HEK293 (cell line): Measurements from ENCODE around the gene PHETA1.
"Not testable (repeated sequence)": the region's sequence is repeated elsewhere in the genome, so short reads cannot be mapped to it uniquely, and the experiment has no call there.

Source experiments
- CTCF ChIA-PET: fragments of 350-600 bp; formaldehyde crosslinking; extraction: SDS; loops from one replicate; lab custom pipeline; 2021; ENCODE audit warnings: antibody characterized with exemption; lab: Yijun Ruan, JAX
- POLR2A ChIA-PET: fragments of 300-600 bp; formaldehyde crosslinking; extraction: SDS; loops from one replicate; lab custom pipeline; 2020; ENCODE audit warnings: antibody characterized with exemption, inconsistent platforms; lab: Yijun Ruan, JAX
- H3K27ac ChIP-seq: fragments of 200-500 bp; sonication (Bioruptor generic); 2 replicates; pipeline ENCODE4 v1.5.1; 2014; ENCODE audit warnings: low read depth, low read length, control low read depth, inconsistent platforms; ENCODE audit errors: extremely low read depth
- H3K36me3 ChIP-seq, 2 experiments: fragments of 200-500 bp in 1 of 2; sonication (Bioruptor generic) in 1 of 2; 1 replicate in 1 of 2; 2 replicates in 1 of 2; pipeline ENCODE4 v1.5.1; 2014 to 2017; ENCODE audit warnings: inconsistent platforms in 2 of 2, low read length in 2 of 2; ENCODE audit not compliant: control insufficient read depth in 2 of 2, insufficient read depth in 1 of 2
- H3K4me1 ChIP-seq: fragments of 200-500 bp; sonication (Bioruptor generic); 2 replicates; pipeline ENCODE4 v1.5.1; 2014; ENCODE audit warnings: mild to moderate bottlenecking, low read length, inconsistent platforms; ENCODE audit not compliant: control insufficient read depth, insufficient read depth
- H3K4me3 ChIP-seq: 2 replicates; pipeline ENCODE4 v1.5.1; 2011; ENCODE audit warnings: low read depth, mild to moderate bottlenecking, control low read depth, low read length, moderate library complexity
- H3K9me3 ChIP-seq: fragments of 200-500 bp; sonication (Bioruptor generic); 2 replicates; pipeline ENCODE4 v1.5.1; 2014; ENCODE audit warnings: low read depth, low read length, inconsistent platforms; ENCODE audit not compliant: control insufficient read depth, insufficient read depth
- BCL11A ChIP-seq: fragments of 450-650 bp; formaldehyde crosslinking; IDR thresholded peaks from 2 replicates; pipeline ENCODE4 v1.5.1; 2016; ENCODE audit warnings: low read depth, missing biosample characterization, missing genetic modification characterization
- IKZF3 ChIP-seq: fragments of 450-650 bp; IDR thresholded peaks from 2 replicates; pipeline ENCODE4 v1.5.0; 2018; ENCODE audit warnings: missing biosample characterization, mild to moderate bottlenecking, missing genetic modification characterization, moderate library complexity
- MEIS1 ChIP-seq: sonication (generic); formaldehyde crosslinking; IDR thresholded peaks from 2 replicates; pipeline ENCODE4 v1.8.1; 2022; ENCODE audit warnings: missing genetic modification reagents, mild to moderate bottlenecking, borderline replicate concordance
- SP3 ChIP-seq: fragments of 450-650 bp; formaldehyde crosslinking; IDR thresholded peaks from 2 replicates; pipeline ENCODE4 v1.5.1; 2016; ENCODE audit warnings: missing biosample characterization, missing genetic modification characterization
- ZBTB8A ChIP-seq: fragments of 450-650 bp; formaldehyde crosslinking; IDR thresholded peaks from 2 replicates; pipeline ENCODE4 v1.5.1; 2016; ENCODE audit warnings: missing biosample characterization, missing genetic modification characterization
- ZNF121 ChIP-seq: fragments of 450-650 bp; formaldehyde crosslinking; IDR thresholded peaks from 2 replicates; pipeline ENCODE4 v1.5.1; 2016; ENCODE audit warnings: missing biosample characterization, missing genetic modification characterization
- ZNF146 ChIP-seq: fragments of 450-650 bp; formaldehyde crosslinking; IDR thresholded peaks from 2 replicates; pipeline ENCODE4 v1.5.1; 2016; ENCODE audit warnings: missing biosample characterization, missing genetic modification characterization
- ZNF155 ChIP-seq: fragments of 450-650 bp; formaldehyde crosslinking; IDR thresholded peaks from 2 replicates; pipeline ENCODE4 v1.5.1; 2016; ENCODE audit warnings: missing biosample characterization, missing genetic modification characterization
- ZNF211 ChIP-seq: fragments of 450-650 bp; formaldehyde crosslinking; IDR thresholded peaks from 2 replicates; pipeline ENCODE4 v1.5.1; 2016; ENCODE audit warnings: low read depth, missing biosample characterization, missing genetic modification characterization
- ZNF24 ChIP-seq: fragments of 450-650 bp; formaldehyde crosslinking; IDR thresholded peaks from 2 replicates; pipeline ENCODE4 v1.5.1; 2016; ENCODE audit warnings: missing biosample characterization, missing genetic modification characterization
- ZNF274 ChIP-seq, 2 experiments: fragments of 200-500 bp in 1 of 2; fragments of 450-650 bp in 1 of 2; sonication (Bioruptor generic) in 1 of 2; formaldehyde crosslinking in 1 of 2; IDR thresholded peaks; 2 replicates each; pipeline versions ENCODE4 v1.5.1 to v1.6.1; 2014 to 2016; ENCODE audit warnings: borderline replicate concordance in 1 of 2, inconsistent platforms in 1 of 2, low read length in 1 of 2, missing biosample characterization in 1 of 2, missing genetic modification characterization in 1 of 2
- ZNF324 ChIP-seq: fragments of 450-650 bp; formaldehyde crosslinking; IDR thresholded peaks from 2 replicates; pipeline ENCODE4 v1.5.1; 2016; ENCODE audit warnings: missing biosample characterization, missing genetic modification characterization
- ZNF366 ChIP-seq: fragments of 450-650 bp; formaldehyde crosslinking; conservative IDR thresholded peaks from 2 replicates; pipeline ENCODE4 v1.5.1; 2016; ENCODE audit warnings: missing biosample characterization, missing genetic modification characterization
- ZNF501 ChIP-seq: fragments of 450-650 bp; formaldehyde crosslinking; IDR thresholded peaks from 2 replicates; pipeline ENCODE4 v1.5.1; 2016; ENCODE audit warnings: missing biosample characterization, missing genetic modification characterization
- ZNF510 ChIP-seq: fragments of 450-650 bp; formaldehyde crosslinking; IDR thresholded peaks from 2 replicates; pipeline ENCODE4 v1.5.1; 2018; ENCODE audit warnings: mild to moderate bottlenecking, missing genetic modification characterization, missing biosample characterization; ENCODE audit not compliant: insufficient replicate concordance
- ZNF558 ChIP-seq: fragments of 450-650 bp; formaldehyde crosslinking; IDR thresholded peaks from 2 replicates; pipeline ENCODE4 v1.5.1; 2016; ENCODE audit warnings: missing biosample characterization, missing genetic modification characterization
- ZNF624 ChIP-seq: fragments of 450-650 bp; formaldehyde crosslinking; IDR thresholded peaks from 2 replicates; pipeline ENCODE4 v1.5.1; 2017; ENCODE audit warnings: missing biosample characterization, missing genetic modification characterization
- ZNF701 ChIP-seq: fragments of 450-650 bp; formaldehyde crosslinking; IDR thresholded peaks from 2 replicates; pipeline ENCODE4 v1.5.1; 2016; ENCODE audit warnings: missing biosample characterization, missing genetic modification characterization
- ZNF747 ChIP-seq: fragments of 450-650 bp; formaldehyde crosslinking; IDR thresholded peaks from 2 replicates; pipeline ENCODE4 v1.5.1; 2016; ENCODE audit warnings: missing biosample characterization, missing genetic modification characterization
- ZNF791 ChIP-seq: fragments of 450-650 bp; formaldehyde crosslinking; IDR thresholded peaks from 2 replicates; pipeline ENCODE4 v1.5.1; 2016; ENCODE audit warnings: missing biosample characterization, missing genetic modification characterization
- TF ChIP-seq, protein P1 (sequence below): fragments of 450-650 bp; formaldehyde crosslinking; IDR thresholded peaks from 2 replicates; pipeline ENCODE4 v1.5.1; 2016; ENCODE audit warnings: missing biosample characterization, missing genetic modification characterization
- TF ChIP-seq, protein P2 (sequence below): fragments of 450-650 bp; formaldehyde crosslinking; optimal IDR thresholded peaks from 2 replicates; pipeline ENCODE3; 2016; ENCODE audit warnings: missing biosample characterization, mild to moderate bottlenecking, missing genetic modification characterization
- TF ChIP-seq, protein P3 (sequence below): fragments of 450-650 bp; formaldehyde crosslinking; IDR thresholded peaks from 2 replicates; pipeline ENCODE4 v1.5.1; 2016; ENCODE audit warnings: missing biosample characterization, missing genetic modification characterization
- TF ChIP-seq, protein P4 (sequence below): fragments of 450-650 bp; formaldehyde crosslinking; IDR thresholded peaks from 2 replicates; pipeline ENCODE4 v1.5.1; 2017; ENCODE audit warnings: missing biosample characterization, missing genetic modification characterization
- TF ChIP-seq, protein P5 (sequence below): fragments of 450-650 bp; formaldehyde crosslinking; IDR thresholded peaks from 2 replicates; pipeline ENCODE4 v1.5.1; 2016; ENCODE audit warnings: missing biosample characterization, missing genetic modification characterization

The PHETA1 gene

DNA sequence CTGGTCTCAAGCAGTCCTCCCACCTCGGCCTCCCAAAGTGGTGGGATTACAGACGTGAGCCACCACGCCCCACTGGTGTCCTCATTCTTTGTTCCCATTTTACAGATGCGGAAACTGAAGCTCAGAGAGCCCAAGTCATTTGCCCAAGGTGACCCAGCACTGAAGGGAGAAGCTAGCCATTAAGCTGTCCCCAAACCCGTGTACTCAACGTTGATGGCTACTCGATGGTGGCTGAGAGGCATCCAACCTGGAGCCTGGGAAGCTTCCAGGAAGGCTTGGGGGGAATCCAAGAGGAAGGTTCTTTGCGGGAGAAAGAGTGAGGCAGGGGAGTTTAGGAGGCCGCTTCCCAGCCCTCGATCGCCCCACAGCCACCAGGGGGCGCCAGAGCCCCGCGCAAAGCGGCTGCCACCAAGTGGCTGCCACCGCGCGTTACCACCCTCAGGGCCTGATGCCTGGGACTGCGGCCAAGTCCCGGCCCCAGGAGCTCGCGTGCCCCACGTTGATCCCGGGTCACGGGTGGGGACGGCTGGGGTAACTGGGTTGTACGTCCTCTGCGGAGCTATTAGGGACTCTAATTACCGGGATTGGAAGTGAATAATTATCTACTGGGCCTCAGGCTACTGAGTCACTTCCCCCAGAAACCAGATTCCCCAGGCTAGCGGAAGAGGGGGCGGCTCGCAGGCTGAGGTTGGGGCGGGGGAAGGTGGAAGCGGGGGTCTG is 28.0 kb upstream of the PHETA1 start (continued):
- TF ChIP-seq, protein P1, sequence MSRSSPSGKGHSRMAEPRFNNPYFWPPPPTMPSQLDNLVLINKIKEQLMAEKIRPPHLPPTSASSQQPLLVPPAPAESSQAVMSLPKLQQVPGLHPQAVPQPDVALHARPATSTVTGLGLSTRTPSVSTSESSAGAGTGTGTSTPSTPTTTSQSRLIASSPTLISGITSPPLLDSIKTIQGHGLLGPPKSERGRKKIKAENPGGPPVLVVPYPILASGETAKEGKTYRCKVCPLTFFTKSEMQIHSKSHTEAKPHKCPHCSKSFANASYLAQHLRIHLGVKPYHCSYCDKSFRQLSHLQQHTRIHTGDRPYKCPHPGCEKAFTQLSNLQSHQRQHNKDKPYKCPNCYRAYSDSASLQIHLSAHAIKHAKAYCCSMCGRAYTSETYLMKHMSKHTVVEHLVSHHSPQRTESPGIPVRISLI (tag by site-specific recombination): no peak
- TF ChIP-seq ZNF558 (tag by site-specific recombination) (no peak), ZNF274 (IDR thresholded peaks at IDR 0.05; ENCODE audit: low read length) (no peak), ZNF274 (tag by site-specific recombination; IDR thresholded peaks at IDR 0.05; ENCODE audit: borderline replicate concordance) (no peak), ZNF211 (tag by site-specific recombination) (no peak), IKZF3 (tag by site-specific recombination) (peak; percentile 78), ZNF324 (tag by site-specific recombination) (peak; percentile 78; the same call in 1 of the 2 replicates), ZNF155 (tag by site-specific recombination) (no peak), BCL11A (tag by site-specific recombination) (peak; percentile 33; the same call in 1 of the 2 replicates), ZNF24 (tag by site-specific recombination) (no peak), ZNF747 (tag by site-specific recombination) (no peak), ZNF366 (tag by site-specific recombination) (no peak)

DNA sequence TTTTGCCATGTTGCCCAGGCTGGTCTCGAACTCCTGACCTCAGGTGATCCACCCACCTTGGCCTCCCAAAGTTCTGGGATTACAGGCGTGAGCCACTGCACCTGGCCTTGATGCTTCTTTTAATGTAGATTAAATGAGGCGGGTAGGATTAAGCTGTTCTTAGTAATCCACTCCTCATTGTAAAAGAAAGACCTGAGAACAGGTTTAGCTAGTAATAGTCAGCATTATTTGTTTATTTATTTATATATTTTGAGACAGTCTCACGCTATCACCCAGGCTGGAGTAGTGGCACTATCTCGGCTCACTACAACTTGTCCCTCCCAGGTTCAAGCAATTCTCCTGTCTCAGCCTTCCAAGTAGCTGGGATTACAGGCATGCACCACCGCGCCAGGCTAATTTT is 27.4 kb upstream of the PHETA1 start:
- not testable (repeated sequence) for H3K4me3 ChIP-seq, H3K9me3 ChIP-seq, H3K4me1 ChIP-seq, H3K36me3 ChIP-seq, H3K27ac ChIP-seq
- POLR2A ChIA-PET: interaction anchor here (0.9 to 1.2 kb wide), 2 partner anchors 27 to 55 kb away, joined by 4 to 6 read pairs; partner anchors contain the start of gene PHETA1
- CTCF ChIA-PET: interaction anchor here (0.6 to 6.7 kb wide), 44 partner anchors 9 to 1145 kb away, joined by 3 to 217 read pairs (median 6); partner anchors contain the start of gene SH2B3

DNA sequence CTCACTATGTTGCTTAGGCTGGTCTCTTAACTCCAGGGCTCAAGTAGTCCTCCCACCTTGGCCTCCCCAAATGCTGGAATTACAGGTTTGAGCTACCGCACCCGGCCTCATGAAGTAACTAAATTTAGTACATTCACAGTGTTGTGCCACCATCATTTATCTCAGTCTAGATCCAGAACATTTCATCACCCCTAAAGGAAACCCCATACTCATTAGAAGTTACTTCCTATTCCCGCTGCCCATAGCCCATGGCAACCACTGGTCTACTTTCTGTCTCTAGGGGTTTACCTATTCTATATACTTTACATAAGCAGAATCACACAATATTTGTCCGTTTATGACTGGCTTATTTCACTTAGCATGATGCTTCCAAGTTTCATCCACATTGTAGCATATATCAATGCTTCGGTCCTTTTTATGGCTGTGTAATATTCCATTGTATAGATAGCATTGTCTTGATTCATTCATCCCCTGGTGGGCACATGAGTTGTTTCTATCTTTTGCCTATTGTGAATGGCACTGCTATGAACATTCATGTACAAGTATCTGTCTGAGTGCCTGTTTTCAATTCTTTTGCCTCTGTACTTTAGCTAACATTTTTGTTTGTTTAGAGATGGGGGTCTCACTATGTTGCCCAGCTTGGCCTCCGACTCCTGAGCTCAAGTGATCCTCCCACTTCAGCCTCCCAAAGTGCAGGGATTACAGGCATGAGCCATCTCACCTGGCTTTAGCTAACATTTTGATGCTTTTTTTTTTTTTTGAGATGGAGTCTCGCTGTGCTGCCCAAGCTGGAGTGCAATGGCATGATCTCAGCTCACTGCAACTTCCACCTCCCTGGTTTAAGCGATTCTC is 26.7 kb upstream of the PHETA1 start:
- ChIA-PET CTCF (interaction anchor here (0.6 to 6.7 kb wide), 24 partner anchors 10 to 419 kb away, joined by 3 to 217 read pairs (median 13); partner anchors contain the start of gene SH2B3), POLR2A (interaction anchor here (0.6 to 1.2 kb wide), 2 partner anchors 27 to 60 kb away, joined by 3 to 4 read pairs; partner anchors contain the start of gene PHETA1)
- H3K9me3 ChIP-seq: no peaks in the 10 kb centered on the region
- TF ChIP-seq ZNF510 (no peak), ZBTB8A (tag by site-specific recombination) (no peak), ZNF624 (tag by site-specific recombination) (no peak), ZNF791 (no peak), ZNF146 (tag by site-specific recombination) (peak; percentile 89), MEIS1 (CRISPR knock-in tag) (no peak), ZNF501 (tag by site-specific recombination) (no peak), SP3 (tag by site-specific recombination) (no peak), ZNF121 (tag by site-specific recombination) (peak; percentile 66; the same call in 1 of the 2 replicates), ZNF701 (tag by site-specific recombination) (no peak)
- TF ChIP-seq, protein P2, sequence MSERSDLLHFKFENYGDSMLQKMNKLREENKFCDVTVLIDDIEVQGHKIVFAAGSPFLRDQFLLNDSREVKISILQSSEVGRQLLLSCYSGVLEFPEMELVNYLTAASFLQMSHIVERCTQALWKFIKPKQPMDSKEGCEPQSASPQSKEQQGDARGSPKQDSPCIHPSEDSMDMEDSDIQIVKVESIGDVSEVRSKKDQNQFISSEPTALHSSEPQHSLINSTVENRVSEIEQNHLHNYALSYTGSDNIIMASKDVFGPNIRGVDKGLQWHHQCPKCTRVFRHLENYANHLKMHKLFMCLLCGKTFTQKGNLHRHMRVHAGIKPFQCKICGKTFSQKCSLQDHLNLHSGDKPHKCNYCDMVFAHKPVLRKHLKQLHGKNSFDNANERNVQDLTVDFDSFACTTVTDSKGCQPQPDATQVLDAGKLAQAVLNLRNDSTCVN: no peak
- TF ChIP-seq, protein P3, sequence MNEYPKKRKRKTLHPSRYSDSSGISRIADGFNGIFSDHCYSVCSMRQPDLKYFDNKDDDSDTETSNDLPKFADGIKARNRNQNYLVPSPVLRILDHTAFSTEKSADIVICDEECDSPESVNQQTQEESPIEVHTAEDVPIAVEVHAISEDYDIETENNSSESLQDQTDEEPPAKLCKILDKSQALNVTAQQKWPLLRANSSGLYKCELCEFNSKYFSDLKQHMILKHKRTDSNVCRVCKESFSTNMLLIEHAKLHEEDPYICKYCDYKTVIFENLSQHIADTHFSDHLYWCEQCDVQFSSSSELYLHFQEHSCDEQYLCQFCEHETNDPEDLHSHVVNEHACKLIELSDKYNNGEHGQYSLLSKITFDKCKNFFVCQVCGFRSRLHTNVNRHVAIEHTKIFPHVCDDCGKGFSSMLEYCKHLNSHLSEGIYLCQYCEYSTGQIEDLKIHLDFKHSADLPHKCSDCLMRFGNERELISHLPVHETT (tag by site-specific recombination): no peak
- TF ChIP-seq, protein P4, sequence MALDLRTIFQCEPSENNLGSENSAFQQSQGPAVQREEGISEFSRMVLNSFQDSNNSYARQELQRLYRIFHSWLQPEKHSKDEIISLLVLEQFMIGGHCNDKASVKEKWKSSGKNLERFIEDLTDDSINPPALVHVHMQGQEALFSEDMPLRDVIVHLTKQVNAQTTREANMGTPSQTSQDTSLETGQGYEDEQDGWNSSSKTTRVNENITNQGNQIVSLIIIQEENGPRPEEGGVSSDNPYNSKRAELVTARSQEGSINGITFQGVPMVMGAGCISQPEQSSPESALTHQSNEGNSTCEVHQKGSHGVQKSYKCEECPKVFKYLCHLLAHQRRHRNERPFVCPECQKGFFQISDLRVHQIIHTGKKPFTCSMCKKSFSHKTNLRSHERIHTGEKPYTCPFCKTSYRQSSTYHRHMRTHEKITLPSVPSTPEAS (tag by site-specific recombination): no peak
- TF ChIP-seq, protein P5, sequence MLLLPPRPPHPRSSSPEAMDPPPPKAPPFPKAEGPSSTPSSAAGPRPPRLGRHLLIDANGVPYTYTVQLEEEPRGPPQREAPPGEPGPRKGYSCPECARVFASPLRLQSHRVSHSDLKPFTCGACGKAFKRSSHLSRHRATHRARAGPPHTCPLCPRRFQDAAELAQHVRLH (tag by site-specific recombination): no peak
- H3K36me3 ChIP-seq: no peaks in the 10 kb centered on the region
- no peaks in the 10 kb centered on the region for H3K4me1 ChIP-seq
- no peak overlapping the region for H3K4me3 ChIP-seq
- no peak overlapping the region for H3K27ac ChIP-seq
